Activated CD8-positive, alpha-beta memory T cell treated with anti-CD3 and anti-CD28 coated beads for 36 hours (primary cell): ENCODE results near the gene XAGE1B. TPM values are rescaled to one million over a fixed set of nuclear protein-coding genes. Genes with fewer than 3 reads are reported as not detected.
"Not testable (repeated sequence)": the region's sequence is repeated elsewhere in the genome, so short reads cannot be mapped to it uniquely, and the experiment has no call there.

ENCODE experiments used
- CTCF ChIA-PET: fragments of 350-600 bp; sonication (Branson Sonifier 250); formaldehyde crosslinking; loops from one replicate; lab custom pipeline; 2021; ENCODE audit warnings: antibody characterized with exemption; lab: Charles Lee
- POLR2A ChIA-PET: fragments of 350-600 bp; sonication (Branson Sonifier 250); formaldehyde crosslinking; loops from one replicate; lab custom pipeline; 2021; ENCODE audit warnings: antibody characterized with exemption; lab: Charles Lee
- total RNA-seq, 2 experiments: library from RNA; stranded (reverse); gene quantifications; one replicate each; pipeline ENCODE4 v1.2.3, GENCODE V29; 2021

Gene XAGE1B
- not detected for total RNA-seq

- POLR2A ChIA-PET, CTCF ChIA-PET: not testable (repeated sequence)
Measured at GRCh38 chrX:52516987-52517325, at the start of gene XAGE1B. TSS of gene XAGE1B (minus strand) at chrX:52517063. CDS start at chrX:52515527, 1,536 bp downstream.

- ChIA-PET POLR2A (no interaction called here), CTCF (no interaction called here)
Measured at GRCh38 chrX:52563105-52563504, 46.2 kb upstream of the XAGE1B start.

- ChIA-PET POLR2A (no interaction called here), CTCF (no interaction called here)
Measured at GRCh38 chrX:52558140-52558539, 41.3 kb upstream of the XAGE1B start.

- ChIA-PET CTCF (no interaction called here), POLR2A (no interaction called here)
Measured at GRCh38 chrX:52556741-52557140, 39.9 kb upstream of the XAGE1B start.

GRCh38 chrX:52553995-52554642, 37.3 kb upstream of the XAGE1B start:
- POLR2A ChIA-PET: no interaction called here
- CTCF ChIA-PET: no interaction called here

GRCh38 chrX:52548769-52549168, 31.9 kb upstream of the XAGE1B start:
- CTCF ChIA-PET, POLR2A ChIA-PET: not testable (repeated sequence)

GRCh38 chrX:52544147-52544840, 27.4 kb upstream of the XAGE1B start:
- ChIA-PET POLR2A (no interaction called here), CTCF (no interaction called here)

- CTCF ChIA-PET: no interaction called here
- POLR2A ChIA-PET: no interaction called here
Measured at GRCh38 chrX:52542311-52542710, 25.4 kb upstream of the XAGE1B start.

GRCh38 chrX:52541051-52541450, 24.2 kb upstream of the XAGE1B start:
- POLR2A ChIA-PET, CTCF ChIA-PET: not testable (repeated sequence)

GRCh38 chrX:52516110-52516986, 515 bp downstream of the XAGE1B start:
- POLR2A ChIA-PET, CTCF ChIA-PET: not testable (repeated sequence)

- CTCF ChIA-PET, POLR2A ChIA-PET: not testable (repeated sequence)
Measured at GRCh38 chrX:52511126-52511525, 5.7 kb downstream of the XAGE1B start.

GRCh38 chrX:52509916-52510315, 6.9 kb downstream of the XAGE1B start:
- ChIA-PET POLR2A (no interaction called here), CTCF (no interaction called here)

- CTCF ChIA-PET: no interaction called here
- POLR2A ChIA-PET: no interaction called here
Measured at GRCh38 chrX:52507331-52507730, 9.5 kb downstream of the XAGE1B start.

- POLR2A ChIA-PET: no interaction called here
- CTCF ChIA-PET: no interaction called here
Measured at GRCh38 chrX:52504551-52504950, 12.3 kb downstream of the XAGE1B start.

- POLR2A ChIA-PET, CTCF ChIA-PET: not testable (repeated sequence)
Measured at GRCh38 chrX:52501362-52501761, 15.5 kb downstream of the XAGE1B start.

GRCh38 chrX:52496419-52496772, 20.5 kb downstream of the XAGE1B start:
- POLR2A ChIA-PET, CTCF ChIA-PET: not testable (repeated sequence)

GRCh38 chrX:52495545-52496418, 21.1 kb downstream of the XAGE1B start, which contains the start of gene XAGE1A:
TSS of gene XAGE1A (plus strand) at chrX:52495808. CDS start at chrX:52497362, 1,554 bp downstream.
- CTCF ChIA-PET, POLR2A ChIA-PET: not testable (repeated sequence)

GRCh38 chrX:52471301-52471700, 45.6 kb downstream of the XAGE1B start:
- CTCF ChIA-PET, POLR2A ChIA-PET: not testable (repeated sequence)
